Adrenal gland (tissue), 5 donors: ENCODE data around the gene MYH9.

Experiments used
- POLR2A ChIP-seq, 2 donors: fragments of 450-650 bp; IDR thresholded peaks; one replicate each; pipeline ENCODE4 v1.6.1; 2017; ENCODE audit warnings: antibody characterized with exemption in 2 of 2, mild to moderate bottlenecking in 2 of 2, moderate library complexity in 1 of 2
- TF ChIP-seq, protein P1 (sequence below), 6 experiments: fragments of 450-650 bp in 4 of 6; fragments of 200-600 bp in 2 of 6; sonication (generic) in 1 of 6; IDR thresholded peaks; 1 replicate in 5 of 6; 2 replicates in 1 of 6; pipeline versions ENCODE4 v1.5.1 to v1.8.0; 2016 to 2021; ENCODE audit warnings: antibody characterized with exemption in 6 of 6, mild to moderate bottlenecking in 2 of 6, moderate library complexity in 1 of 6
- donor health status: DM: no; HTN: no; CAD: no.

DNA sequence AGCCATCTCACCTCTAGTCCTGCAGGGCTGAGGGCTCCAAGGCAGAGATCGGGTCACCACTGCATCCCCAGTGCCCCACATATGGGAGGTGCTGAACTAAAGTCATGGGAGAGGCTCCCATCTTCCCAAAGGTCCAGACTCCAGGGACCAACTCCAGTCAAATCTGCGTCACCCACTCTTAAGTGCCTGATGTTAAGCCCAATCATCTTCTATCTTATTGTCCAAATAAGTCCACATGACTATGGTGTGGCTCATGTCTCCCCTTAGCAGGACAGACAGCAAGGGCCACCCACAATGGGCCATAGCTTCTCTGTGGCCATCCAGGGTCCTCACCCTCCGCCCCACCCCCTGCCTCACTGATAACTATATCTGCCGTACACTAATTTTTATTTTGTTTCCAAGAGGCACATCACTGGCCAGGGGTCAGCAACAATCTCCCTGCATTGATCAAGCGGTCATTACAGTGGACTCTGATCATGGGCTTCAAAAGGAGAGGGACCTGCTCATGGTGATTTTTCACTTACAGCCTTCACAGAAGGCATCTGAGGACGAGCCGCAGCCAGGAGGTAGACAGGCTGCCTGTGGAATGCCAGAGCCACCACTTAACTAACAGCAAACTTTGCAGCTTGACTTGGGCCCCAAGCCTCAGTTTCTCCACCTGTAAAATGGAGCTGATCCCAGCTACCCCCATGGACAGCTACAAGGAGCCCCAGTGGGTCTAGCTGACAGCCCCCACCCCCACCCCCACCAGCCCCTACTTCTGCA, 23.3 kb downstream of the MYH9 start:
- TF ChIP-seq, protein P1, sequence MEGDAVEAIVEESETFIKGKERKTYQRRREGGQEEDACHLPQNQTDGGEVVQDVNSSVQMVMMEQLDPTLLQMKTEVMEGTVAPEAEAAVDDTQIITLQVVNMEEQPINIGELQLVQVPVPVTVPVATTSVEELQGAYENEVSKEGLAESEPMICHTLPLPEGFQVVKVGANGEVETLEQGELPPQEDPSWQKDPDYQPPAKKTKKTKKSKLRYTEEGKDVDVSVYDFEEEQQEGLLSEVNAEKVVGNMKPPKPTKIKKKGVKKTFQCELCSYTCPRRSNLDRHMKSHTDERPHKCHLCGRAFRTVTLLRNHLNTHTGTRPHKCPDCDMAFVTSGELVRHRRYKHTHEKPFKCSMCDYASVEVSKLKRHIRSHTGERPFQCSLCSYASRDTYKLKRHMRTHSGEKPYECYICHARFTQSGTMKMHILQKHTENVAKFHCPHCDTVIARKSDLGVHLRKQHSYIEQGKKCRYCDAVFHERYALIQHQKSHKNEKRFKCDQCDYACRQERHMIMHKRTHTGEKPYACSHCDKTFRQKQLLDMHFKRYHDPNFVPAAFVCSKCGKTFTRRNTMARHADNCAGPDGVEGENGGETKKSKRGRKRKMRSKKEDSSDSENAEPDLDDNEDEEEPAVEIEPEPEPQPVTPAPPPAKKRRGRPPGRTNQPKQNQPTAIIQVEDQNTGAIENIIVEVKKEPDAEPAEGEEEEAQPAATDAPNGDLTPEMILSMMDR (IDR thresholded peaks at IDR 0.05): no peak
- TF ChIP-seq POLR2A (IDR thresholded peaks at IDR 0.05): no peak
